ENCODE results near the gene NPC2.

DNA sequence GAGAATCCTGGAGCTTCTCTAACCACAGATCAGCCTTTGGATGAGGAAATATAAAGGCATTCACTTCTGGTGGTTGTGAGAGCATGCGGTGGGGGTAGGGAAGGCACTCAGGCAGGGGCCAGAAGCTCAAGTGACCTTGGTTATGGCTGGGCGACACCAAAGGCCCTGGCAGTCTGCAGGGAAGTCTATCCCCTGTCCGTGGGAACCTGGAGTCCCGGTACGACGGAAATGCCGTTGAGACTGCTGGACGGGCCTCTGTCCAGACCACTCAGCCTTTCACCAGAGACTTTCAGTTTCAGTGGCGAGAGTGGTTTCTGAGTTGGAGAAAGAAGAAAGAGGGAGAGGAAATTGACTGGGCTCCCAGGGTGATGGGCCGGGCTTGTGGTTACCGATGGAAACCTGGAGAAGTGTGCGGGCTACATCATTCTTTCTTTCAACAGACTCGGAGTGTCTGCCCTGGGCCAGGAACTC lies 21.4 kb upstream of the NPC2 start:
- TF ChIP-seq POLR2AphosphoS5 (IDR thresholded peaks at IDR 0.05; ENCODE audit: borderline replicate concordance, low read depth, low read length) (no peak), EZH2 (IDR thresholded peaks at IDR 0.05) (no peak), FOXP2 (optimal IDR thresholded peaks at IDR 0.05; ENCODE audit: control extremely low read depth, extremely low read length, insufficient read depth) (no peak)

Data from SK-N-MC (cell line).